Activated CD8-positive, alpha-beta T cell treated with anti-CD3 and anti-CD28 coated beads for 36 hours (primary cell): ENCODE results near the gene PXDN. TPM values are rescaled to one million over a fixed set of nuclear protein-coding genes. Genes with fewer than 3 reads are reported as not detected.

Experiments
- ATAC-seq: fragments of 200-7000 bp; cut with Tn5 transposase; one replicate; pipeline ENCODE4 v1.10.0; 2021; ENCODE audit warnings: mild to moderate bottlenecking, moderate library complexity
- CTCF ChIA-PET: fragments of 350-600 bp; sonication (Branson Sonifier 250); formaldehyde crosslinking; loops from one replicate; lab custom pipeline; 2021; ENCODE audit warnings: antibody characterized with exemption; lab: Charles Lee
- POLR2A ChIA-PET: fragments of 350-600 bp; sonication (Branson Sonifier 250); formaldehyde crosslinking; loops from one replicate; lab custom pipeline; 2021; ENCODE audit warnings: antibody characterized with exemption; lab: Charles Lee
- DNase-seq: peaks from one replicate; pipeline ENCODE4 v3.0.0-alpha.2; 2020
- H3K27ac Mint-ChIP-seq: one replicate; pipeline ENCODE4 v1.8.0; 2021; ENCODE audit warnings: mild to moderate bottlenecking, mixed read lengths
- H3K27me3 Mint-ChIP-seq: one replicate; pipeline ENCODE4 v1.8.0; 2021; ENCODE audit warnings: mixed read lengths
- H3K36me3 Mint-ChIP-seq: one replicate; pipeline ENCODE4 v1.8.0; 2021; ENCODE audit warnings: low read depth, mixed read lengths
- H3K4me1 Mint-ChIP-seq: one replicate; pipeline ENCODE4 v1.8.0; 2021; ENCODE audit warnings: low read depth, mixed read lengths
- H3K4me3 Mint-ChIP-seq: one replicate; pipeline ENCODE4 v1.8.0; 2021; ENCODE audit warnings: mild to moderate bottlenecking, moderate library complexity, mixed read lengths
- H3K9me3 Mint-ChIP-seq: one replicate; pipeline ENCODE4 v1.8.0; 2021; ENCODE audit warnings: mixed read lengths
- CTCF ChIP-seq: fragments of 200-600 bp; IDR thresholded peaks from one replicate; pipeline ENCODE4 v1.8.0; 2022; ENCODE audit warnings: antibody characterized with exemption, mild to moderate bottlenecking
- intact Hi-C: fragments of 100-400 bp; cut with micrococcal nuclease; formaldehyde crosslinking; loops from one replicate; pipeline ENCODE4 v1.10.0; 2022
- total RNA-seq, 2 experiments: library from RNA; stranded (reverse); gene quantifications; one replicate each; pipeline ENCODE4 v1.2.3, GENCODE V29; 2021

Gene PXDN
- total RNA-seq, 2 experiments from 2014 or later, result 0.58 to 0.83 TPM

- Mint-ChIP-seq H3K4me3 (no peak overlapping the region), H3K36me3 (no peaks in the 10 kb centered on the region), H3K27me3 (no peaks in the 10 kb centered on the region), H3K4me1 (no peaks in the 10 kb centered on the region), H3K9me3 (no peaks in the 10 kb centered on the region), H3K27ac (no peak overlapping the region)
- POLR2A ChIA-PET, result no interaction called here
- CTCF ChIA-PET, result no interaction called here
- ATAC-seq (no peak), DNase-seq (no peak)
- intact Hi-C loops, result no loop called here
- no peak for TF ChIP-seq CTCF
Observed at GRCh38 chr2:1692342-1692741, 52.0 kb downstream of the PXDN start.

- no peak overlapping the region for H3K4me3 Mint-ChIP-seq
- H3K27ac Mint-ChIP-seq, result no peak overlapping the region
- intact Hi-C loops, result no loop called here
- peaks cover 3% of the 10 kb centered on the region for H3K27me3 Mint-ChIP-seq
- no peak for DNase-seq
- no peak for TF ChIP-seq CTCF
- no peaks in the 10 kb centered on the region for H3K9me3 Mint-ChIP-seq
- no peaks in the 10 kb centered on the region for H3K4me1 Mint-ChIP-seq
- ATAC-seq, result no peak
- no peaks in the 10 kb centered on the region for H3K36me3 Mint-ChIP-seq
- POLR2A ChIA-PET, result no interaction called here
- CTCF ChIA-PET, result no interaction called here
Observed at GRCh38 chr2:1691366-1691765, 52.9 kb downstream of the PXDN start.

- POLR2A ChIA-PET, result no interaction called here
- H3K27me3 Mint-ChIP-seq, result peaks cover 3% of the 10 kb centered on the region
- no peak for DNase-seq
- CTCF ChIA-PET, result no interaction called here
- no peak overlapping the region for H3K27ac Mint-ChIP-seq
- TF ChIP-seq CTCF, result no peak
- no peaks in the 10 kb centered on the region for H3K4me1 Mint-ChIP-seq
- no peaks in the 10 kb centered on the region for H3K9me3 Mint-ChIP-seq
- no peak for ATAC-seq
- H3K4me3 Mint-ChIP-seq, result no peak overlapping the region
- intact Hi-C loops, result no loop called here
- H3K36me3 Mint-ChIP-seq, result no peaks in the 10 kb centered on the region
Observed at GRCh38 chr2:1690056-1690775, 54.1 kb downstream of the PXDN start.

GRCh38 chr2:1688859-1689258 is 55.5 kb downstream of the PXDN start:
- Mint-ChIP-seq H3K9me3 (no peaks in the 10 kb centered on the region), H3K27ac (no peak overlapping the region), H3K36me3 (no peaks in the 10 kb centered on the region), H3K4me3 (no peak overlapping the region), H3K4me1 (no peaks in the 10 kb centered on the region), H3K27me3 (peaks cover 3% of the 10 kb centered on the region)
- intact Hi-C loops, result no loop called here
- DNase-seq, result no peak
- ChIA-PET CTCF (no interaction called here), POLR2A (no interaction called here)
- ATAC-seq, result no peak
- no peak for TF ChIP-seq CTCF

- TF ChIP-seq CTCF, result no peak
- ChIA-PET POLR2A (no interaction called here), CTCF (no interaction called here)
- no peak for DNase-seq
- no peaks in the 10 kb centered on the region for H3K4me1 Mint-ChIP-seq
- no peaks in the 10 kb centered on the region for H3K36me3 Mint-ChIP-seq
- no peak for ATAC-seq
- intact Hi-C loops, result no loop called here
- peaks cover 3% of the 10 kb centered on the region for H3K27me3 Mint-ChIP-seq
- no peak overlapping the region for H3K4me3 Mint-ChIP-seq
- H3K9me3 Mint-ChIP-seq, result no peaks in the 10 kb centered on the region
- no peak overlapping the region for H3K27ac Mint-ChIP-seq
Observed at GRCh38 chr2:1688161-1688560, 56.2 kb downstream of the PXDN start.
